Osteoblast (primary cell): ENCODE measurements around the gene TRA2B. TPM values are rescaled to one million over a fixed set of nuclear protein-coding genes. Genes with fewer than 3 reads are reported as not detected.

ENCODE experiments used
- DNase-seq: peaks from one replicate; pipeline ENCODE4 v3.0.0; 2011; ENCODE audit warnings: low spot score, mixed read lengths; ENCODE audit not compliant: insufficient read length; ENCODE audit errors: missing footprints
- H2AFZ ChIP-seq: 2 replicates; pipeline ENCODE4 v1.6.0; 2011; ENCODE audit warnings: mild to moderate bottlenecking, low read length
- H3K27ac ChIP-seq: 2 replicates; pipeline ENCODE4 v1.5.1; 2011; ENCODE audit warnings: mild to moderate bottlenecking, low read depth, low read length, moderate library complexity
- H3K27me3 ChIP-seq: 2 replicates; pipeline ENCODE4 v1.6.0; 2012; ENCODE audit warnings: mild to moderate bottlenecking, control low read depth, inconsistent platforms, low read length, moderate library complexity; ENCODE audit not compliant: insufficient read depth
- H3K36me3 ChIP-seq: 2 replicates; pipeline ENCODE4 v1.5.1; 2011; ENCODE audit warnings: mild to moderate bottlenecking, low read length, control low read depth, moderate library complexity; ENCODE audit not compliant: insufficient read depth
- H3K4me1 ChIP-seq: 2 replicates; pipeline ENCODE4 v1.5.1; 2011; ENCODE audit warnings: mild to moderate bottlenecking, low read length, control low read depth, moderate library complexity; ENCODE audit not compliant: insufficient read depth
- H3K4me2 ChIP-seq: 2 replicates; pipeline ENCODE4 v1.6.0; 2011; ENCODE audit warnings: mild to moderate bottlenecking, low read length; ENCODE audit not compliant: insufficient read depth
- H3K4me3 ChIP-seq: fragments of 200-600 bp; sonication (generic); 3 replicates; pipeline ENCODE4 v1.5.1; 2012; ENCODE audit warnings: mild to moderate bottlenecking, low read length, inconsistent platforms; ENCODE audit not compliant: insufficient read depth
- H3K79me2 ChIP-seq: 2 replicates; pipeline ENCODE4 v1.6.0; 2012; ENCODE audit warnings: mild to moderate bottlenecking, low read length, control low read depth, inconsistent platforms; ENCODE audit not compliant: insufficient read depth
- H3K9me3 ChIP-seq: 2 replicates; pipeline ENCODE4 v1.5.1; 2011; ENCODE audit warnings: low read depth, low read length, control low read depth
- H4K20me1 ChIP-seq: 2 replicates; pipeline ENCODE4 v1.6.0; 2012; ENCODE audit warnings: mild to moderate bottlenecking, low read length, control low read depth; ENCODE audit not compliant: insufficient read depth
- CTCF ChIP-seq: IDR thresholded peaks from 2 replicates; pipeline ENCODE4 v1.5.1; 2011; ENCODE audit warnings: mild to moderate bottlenecking, low read depth, low read length, moderate library complexity; ENCODE audit errors: extremely low read depth
- total RNA-seq: library from RNA; depleted of rRNA; stranded (reverse); fragments of >200 nt; gene quantifications from 2 replicates; pipeline ENCODE4 v1.2.3, GENCODE V29; 2012

TRA2B gene
- total RNA-seq, 1 donor: 111 TPM

DNA sequence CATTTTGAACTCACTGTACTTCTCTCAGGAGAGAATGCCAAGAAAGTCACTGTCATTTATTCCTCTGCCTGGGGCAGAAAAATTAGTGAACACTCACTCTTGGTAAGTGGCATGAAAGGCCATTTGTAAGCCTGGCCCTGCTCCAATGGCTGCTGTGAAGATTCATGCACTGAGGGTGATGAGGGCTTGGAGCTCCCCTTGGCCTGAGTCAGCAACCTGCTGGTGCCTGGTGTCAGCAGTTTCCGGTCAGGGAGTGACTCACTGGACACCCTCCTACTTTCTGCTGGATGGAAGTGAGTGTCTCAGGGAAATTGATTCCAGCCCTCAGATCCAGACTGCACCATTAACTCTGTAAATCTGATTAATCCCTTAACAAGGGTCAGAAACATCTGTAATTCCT lies 37.6 kb downstream of the TRA2B start:
- no peaks in the 10 kb centered on the region for H3K79me2 ChIP-seq
- no peaks in the 10 kb centered on the region for H3K9me3 ChIP-seq
- no peak overlapping the region for H3K4me3 ChIP-seq
- no peak overlapping the region for H2AFZ ChIP-seq
- peak; percentile 95 for DNase-seq
- no peaks in the 10 kb centered on the region for H4K20me1 ChIP-seq
- H3K27me3 ChIP-seq: no peaks in the 10 kb centered on the region
- no peak overlapping the region for H3K4me2 ChIP-seq
- no peaks in the 10 kb centered on the region for H3K36me3 ChIP-seq
- no peak for TF ChIP-seq CTCF
- peaks cover 4% of the 10 kb centered on the region for H3K4me1 ChIP-seq
- H3K27ac ChIP-seq: no peak overlapping the region

GRCh38 chr3:185896636-185897035 lies 41.2 kb downstream of the TRA2B start:
- peaks cover 4% of the 10 kb centered on the region for H3K4me1 ChIP-seq
- no peaks in the 10 kb centered on the region for H3K27me3 ChIP-seq
- no peak for TF ChIP-seq CTCF
- no peaks in the 10 kb centered on the region for H4K20me1 ChIP-seq
- DNase-seq: no peak
- H3K79me2 ChIP-seq: no peaks in the 10 kb centered on the region
- H3K27ac ChIP-seq: no peak overlapping the region
- no peaks in the 10 kb centered on the region for H3K36me3 ChIP-seq
- no peak overlapping the region for H2AFZ ChIP-seq
- H3K9me3 ChIP-seq: no peaks in the 10 kb centered on the region
- no peak overlapping the region for H3K4me3 ChIP-seq
- H3K4me2 ChIP-seq: no peak overlapping the region

DNA sequence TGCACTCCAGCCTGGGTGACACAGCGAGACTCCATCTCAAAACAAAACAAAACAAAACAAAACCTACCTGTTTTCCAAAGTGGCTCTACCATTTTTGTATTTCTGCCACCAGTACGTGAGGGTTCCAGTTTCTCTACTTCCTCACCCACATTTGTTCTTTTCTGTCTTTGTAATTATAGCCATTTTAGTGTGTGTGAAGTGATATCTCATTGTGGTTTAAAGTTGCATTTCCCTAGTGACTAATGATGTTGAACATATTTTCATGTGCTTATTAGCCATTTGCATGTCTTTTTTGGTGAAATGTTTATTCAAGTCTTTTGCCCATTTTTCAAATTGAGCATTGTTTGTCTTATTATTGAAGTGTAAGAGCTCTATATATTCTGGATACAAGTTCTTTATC lies 50.7 kb downstream of the TRA2B start:
- no peak for TF ChIP-seq CTCF
- DNase-seq: no peak
- H3K9me3 ChIP-seq: no peaks in the 10 kb centered on the region
- H3K79me2 ChIP-seq: no peaks in the 10 kb centered on the region
- H3K27me3 ChIP-seq: peaks cover 7% of the 10 kb centered on the region
- H3K4me3 ChIP-seq: no peak overlapping the region
- no peak overlapping the region for H3K27ac ChIP-seq
- no peak overlapping the region for H2AFZ ChIP-seq
- no peaks in the 10 kb centered on the region for H3K36me3 ChIP-seq
- H3K4me1 ChIP-seq: no peaks in the 10 kb centered on the region
- no peaks in the 10 kb centered on the region for H4K20me1 ChIP-seq
- H3K4me2 ChIP-seq: no peak overlapping the region

DNA sequence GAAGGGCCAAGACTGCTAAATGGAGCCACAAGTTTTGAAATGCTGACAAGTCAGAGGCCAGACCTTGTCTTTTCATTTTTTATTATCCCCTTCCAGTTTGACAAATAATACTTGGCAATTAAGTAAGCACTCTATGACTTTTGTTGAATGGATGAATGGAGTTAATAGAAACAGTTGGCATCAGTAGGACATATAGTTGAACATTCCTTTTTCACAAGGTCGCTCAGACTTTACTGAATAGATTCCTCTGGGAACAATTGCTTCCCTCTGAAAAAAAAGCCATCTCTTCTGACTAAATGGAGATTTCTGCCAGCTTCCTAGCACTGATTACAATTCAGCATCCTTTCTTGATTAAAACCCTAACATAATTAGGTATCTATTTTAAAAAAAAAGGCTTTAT lies 53.2 kb downstream of the TRA2B start:
- Histone ChIP-seq H3K79me2 (no peaks in the 10 kb centered on the region), H3K4me3 (no peak overlapping the region), H3K27ac (no peak overlapping the region), H3K36me3 (no peaks in the 10 kb centered on the region), H3K4me2 (no peak overlapping the region), H3K27me3 (peaks cover 6% of the 10 kb centered on the region), H2AFZ (no peak overlapping the region), H4K20me1 (no peaks in the 10 kb centered on the region), H3K4me1 (no peaks in the 10 kb centered on the region), H3K9me3 (no peaks in the 10 kb centered on the region)
- DNase-seq: no peak
- TF ChIP-seq CTCF: no peak
